Prostate gland (tissue), 2 donors: Measurements from ENCODE around the gene GLRA3. TPM values are rescaled to one million over a fixed set of nuclear protein-coding genes. Genes with fewer than 3 reads are reported as not detected.

Source experiments
- DNase-seq: peaks from one replicate; pipeline ENCODE4 v3.0.0-alpha.2; 2019; ENCODE audit warnings: low spot score
- H3K27ac ChIP-seq, 2 donors: fragments of 200-600 bp; sonication (generic); 2 replicates each; pipeline ENCODE4 v1.5.1; 2017 to 2019
- H3K27me3 ChIP-seq: fragments of 200-600 bp; sonication (generic); replicated peaks from 2 replicates; pipeline ENCODE4 v1.5.1; 2019; ENCODE audit not compliant: insufficient read depth
- H3K36me3 ChIP-seq, 2 donors: fragments of 200-600 bp; sonication (generic); 1 replicate in 1 of 2; 2 replicates in 1 of 2; pipeline versions ENCODE4 v1.5.1 to v1.8.1; 2017 to 2019
- H3K4me1 ChIP-seq: fragments of 200-600 bp; sonication (generic); replicated peaks from 2 replicates; pipeline ENCODE4 v1.5.1; 2019
- H3K4me3 ChIP-seq, 2 donors: fragments of 200-600 bp; sonication (generic); 2 replicates each; pipeline ENCODE4 v1.5.1; 2017 to 2019
- H3K9me3 ChIP-seq: fragments of 200-600 bp; sonication (generic); 2 replicates; pipeline ENCODE4 v1.5.1; 2017
- CTCF ChIP-seq, 4 experiments: fragments of 200-600 bp in 2 of 4; fragments of 450-650 bp in 2 of 4; sonication (generic) in 2 of 4; IDR thresholded peaks; 1 replicate in 3 of 4; 2 replicates in 1 of 4; pipeline ENCODE4 v1.5.1; 2016 to 2019; ENCODE audit warnings: antibody characterized with exemption in 4 of 4, mild to moderate bottlenecking in 2 of 4, moderate library complexity in 2 of 4
- POLR2A ChIP-seq: fragments of 450-650 bp; IDR thresholded peaks from one replicate; pipeline ENCODE4 v1.6.1; 2016; ENCODE audit warnings: antibody characterized with exemption, mild to moderate bottlenecking
- POLR2AphosphoS5 ChIP-seq: sonication (generic); formaldehyde crosslinking; IDR thresholded peaks from one replicate; pipeline ENCODE4 v1.6.1; 2017; ENCODE audit warnings: antibody characterized with exemption
- WGBS: methylation state at CpG from one replicate; pipeline ENCODE4 v1.1.5; 2018; 5-methylcytosine and 5-hydroxymethylcytosine counted together
- intact Hi-C: fragments of 100-400 bp; cut with DNase I; formaldehyde crosslinking; loops from one replicate; pipeline ENCODE4 v1.14.2; 2022
- total RNA-seq, 2 donors: library from RNA; depleted of rRNA; stranded (reverse); fragments of >200 nt; gene quantifications; one replicate each; pipeline ENCODE4 v1.1.0, GENCODE V29; 2016

GLRA3 gene
- total RNA-seq, 2 donors from 2014 or later: 0.17 TPM; not detected in 1

GRCh38 chr4:174813292-174813691 lies 15.8 kb downstream of the GLRA3 start:
- TF ChIP-seq POLR2AphosphoS5: no peak
- TF ChIP-seq POLR2A: no peak
- no peak for TF ChIP-seq CTCF (IDR thresholded peaks at IDR 0.05)
- intact Hi-C loops: no loop called here
- no peak for DNase-seq
- no peaks in the 10 kb centered on the region for H3K9me3 ChIP-seq
- H3K27ac ChIP-seq: no peak overlapping the region
- no peaks in the 10 kb centered on the region for H3K36me3 ChIP-seq
- WGBS: 75% methylated on average over 2 of the region's 2 CpGs
- no peaks in the 10 kb centered on the region for H3K27me3 ChIP-seq
- H3K4me1 ChIP-seq: no peaks in the 10 kb centered on the region
- H3K4me3 ChIP-seq: no peak overlapping the region

- DNase-seq: no peak
- Histone ChIP-seq H3K27ac (no peak overlapping the region), H3K27me3 (no peaks in the 10 kb centered on the region), H3K36me3 (no peaks in the 10 kb centered on the region), H3K4me1 (no peaks in the 10 kb centered on the region), H3K4me3 (no peak overlapping the region), H3K9me3 (no peaks in the 10 kb centered on the region)
- WGBS: 38% methylated on average over 2 of the region's 2 CpGs
- TF ChIP-seq POLR2A: no peak
- TF ChIP-seq CTCF (IDR thresholded peaks at IDR 0.05): no peak
- TF ChIP-seq POLR2AphosphoS5: no peak
- intact Hi-C loops: no loop called here
Observed at GRCh38 chr4:174810834-174811233, 18.2 kb downstream of the GLRA3 start.

- intact Hi-C loops: no loop called here
- Histone ChIP-seq H3K36me3 (no peaks in the 10 kb centered on the region), H3K9me3 (no peaks in the 10 kb centered on the region), H3K27me3 (no peaks in the 10 kb centered on the region), H3K4me3 (no peak overlapping the region), H3K4me1 (no peaks in the 10 kb centered on the region), H3K27ac (no peak overlapping the region)
- no peak for TF ChIP-seq CTCF (IDR thresholded peaks at IDR 0.05)
- TF ChIP-seq POLR2A: no peak
- TF ChIP-seq POLR2AphosphoS5: no peak
- no peak for DNase-seq
- 84% methylated on average over 5 of the region's 5 CpGs for WGBS
Observed at GRCh38 chr4:174808836-174809235, 20.2 kb downstream of the GLRA3 start.

- intact Hi-C loops: no loop called here
- TF ChIP-seq CTCF (IDR thresholded peaks at IDR 0.05) (no peak), POLR2A (no peak), POLR2AphosphoS5 (no peak)
- no peaks in the 10 kb centered on the region for H3K9me3 ChIP-seq
- H3K27me3 ChIP-seq: no peaks in the 10 kb centered on the region
- no peak overlapping the region for H3K27ac ChIP-seq
- H3K36me3 ChIP-seq: no peaks in the 10 kb centered on the region
- DNase-seq: no peak
- 93% methylated on average over 2 of the region's 2 CpGs for WGBS
- no peak overlapping the region for H3K4me3 ChIP-seq
- no peaks in the 10 kb centered on the region for H3K4me1 ChIP-seq
Observed at GRCh38 chr4:174808119-174808518, 20.9 kb downstream of the GLRA3 start.

GRCh38 chr4:174805746-174806145 lies 23.3 kb downstream of the GLRA3 start:
- no peaks in the 10 kb centered on the region for H3K36me3 ChIP-seq
- H3K4me3 ChIP-seq: no peak overlapping the region
- H3K9me3 ChIP-seq: no peaks in the 10 kb centered on the region
- intact Hi-C loops: no loop called here
- WGBS: 86% methylated on average over 1 of the region's 1 CpG
- no peaks in the 10 kb centered on the region for H3K27me3 ChIP-seq
- no peaks in the 10 kb centered on the region for H3K4me1 ChIP-seq
- TF ChIP-seq POLR2AphosphoS5 (no peak), POLR2A (no peak), CTCF (IDR thresholded peaks at IDR 0.05) (no peak)
- no peak overlapping the region for H3K27ac ChIP-seq
- no peak for DNase-seq
